MM.1S (cell line): ENCODE measurements around the gene ORC5.

Source experiments
- CTCF ChIP-seq: fragments of 300-600 bp; sonication (generic); IDR thresholded peaks from 2 replicates; pipeline ENCODE4 v1.5.1; 2016; ENCODE audit warnings: antibody characterized with exemption, low read length, mixed read lengths
- EZH2 ChIP-seq: fragments of 300-600 bp; sonication (generic); optimal IDR thresholded peaks from 2 replicates; pipeline ENCODE3; 2017; ENCODE audit warnings: low read depth, mild to moderate bottlenecking, antibody characterized with exemption, low read length, mixed read lengths
- EZH2phosphoT487 ChIP-seq: fragments of 300-600 bp; sonication (generic); IDR thresholded peaks from 2 replicates; pipeline ENCODE4 v1.6.1; 2018; ENCODE audit warnings: antibody characterized with exemption, low read length

DNA sequence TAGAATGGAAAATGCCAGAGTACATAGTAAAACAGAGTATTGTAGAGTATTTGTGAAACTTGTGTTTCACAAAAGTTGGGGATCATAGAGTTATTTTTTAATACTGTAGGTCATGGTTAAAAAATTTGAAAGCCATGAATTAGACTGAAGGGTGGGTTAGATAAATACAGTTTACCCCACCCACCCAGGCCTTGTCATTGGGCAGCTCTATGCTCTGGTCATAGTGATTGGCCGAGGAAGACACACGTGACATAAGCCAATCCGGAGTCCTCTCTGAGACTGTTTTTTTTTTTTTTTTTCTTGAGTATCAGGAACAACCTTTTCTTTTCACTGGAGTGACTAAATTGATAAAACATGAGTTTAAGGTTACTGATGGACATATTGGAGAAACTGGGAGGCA, 33.3 kb upstream of the ORC5 start:
- TF ChIP-seq CTCF (no peak), EZH2phosphoT487 (no peak), EZH2 (no peak)
